HPDE6-E6E7 (cell line): ENCODE measurements around the gene CHRNA4.

ENCODE experiments used
- DNase-seq: peaks from one replicate; pipeline ENCODE4 v3.0.0; 2011; ENCODE audit warnings: missing footprints; ENCODE audit errors: extremely low spot score

The CHRNA4 gene

GRCh38 chr20:63320616-63321147 lies 40.5 kb downstream of the CHRNA4 start:
- DNase-seq = no peak

- no peak for DNase-seq
Measured at GRCh38 chr20:63320041-63320511, 41.1 kb downstream of the CHRNA4 start.

- DNase-seq = no peak
Measured at GRCh38 chr20:63319164-63320040, 41.7 kb downstream of the CHRNA4 start.

GRCh38 chr20:63318391-63319163 lies 42.6 kb downstream of the CHRNA4 start:
- DNase-seq = no peak

- no peak for DNase-seq
Measured at GRCh38 chr20:63317601-63318291, 43.4 kb downstream of the CHRNA4 start.

- DNase-seq = no peak
Measured at GRCh38 chr20:63317061-63317460, 44.1 kb downstream of the CHRNA4 start.

GRCh38 chr20:63316502-63316921 lies 44.6 kb downstream of the CHRNA4 start:
- DNase-seq = no peak

GRCh38 chr20:63315731-63316491 lies 45.2 kb downstream of the CHRNA4 start:
- DNase-seq = no peak

- DNase-seq = no peak
Measured at GRCh38 chr20:63315240-63315689, 45.9 kb downstream of the CHRNA4 start.

- DNase-seq = no peak
Measured at GRCh38 chr20:63314566-63315239, 46.4 kb downstream of the CHRNA4 start.

GRCh38 chr20:63314015-63314471 lies 47.1 kb downstream of the CHRNA4 start:
- no peak for DNase-seq

GRCh38 chr20:63313349-63314014 lies 47.7 kb downstream of the CHRNA4 start:
- DNase-seq = no peak

GRCh38 chr20:63312690-63313348 lies 48.3 kb downstream of the CHRNA4 start:
- no peak for DNase-seq

- no peak for DNase-seq
Measured at GRCh38 chr20:63312273-63312672, 48.9 kb downstream of the CHRNA4 start.

GRCh38 chr20:63311833-63312243 lies 49.3 kb downstream of the CHRNA4 start:
- no peak for DNase-seq

- DNase-seq = no peak
Measured at GRCh38 chr20:63311186-63311832, 49.8 kb downstream of the CHRNA4 start.

- no peak for DNase-seq
Measured at GRCh38 chr20:63310265-63310991, 50.7 kb downstream of the CHRNA4 start.
